Subcutaneous adipose tissue (tissue), 4 donors: ENCODE results near the gene SP4. TPM values are rescaled to one million over a fixed set of nuclear protein-coding genes. Genes with fewer than 3 reads are reported as not detected.

Experiments used
- total RNA-seq, 4 donors: library from RNA; depleted of rRNA; stranded (reverse); fragments of >200 nt; gene quantifications; one replicate each; pipeline ENCODE4 v1.1.0, GENCODE V29; 2016
- TF ChIP-seq, protein P1 (sequence below): fragments of 450-650 bp; IDR thresholded peaks from one replicate; pipeline ENCODE4 v1.5.1; 2016; ENCODE audit warnings: low read depth, mild to moderate bottlenecking, control low read depth, antibody characterized with exemption, moderate library complexity

Gene SP4
- total RNA-seq, 4 donors from 2014 or later: 7.3 to 14.6 (median 9.2) TPM

DNA sequence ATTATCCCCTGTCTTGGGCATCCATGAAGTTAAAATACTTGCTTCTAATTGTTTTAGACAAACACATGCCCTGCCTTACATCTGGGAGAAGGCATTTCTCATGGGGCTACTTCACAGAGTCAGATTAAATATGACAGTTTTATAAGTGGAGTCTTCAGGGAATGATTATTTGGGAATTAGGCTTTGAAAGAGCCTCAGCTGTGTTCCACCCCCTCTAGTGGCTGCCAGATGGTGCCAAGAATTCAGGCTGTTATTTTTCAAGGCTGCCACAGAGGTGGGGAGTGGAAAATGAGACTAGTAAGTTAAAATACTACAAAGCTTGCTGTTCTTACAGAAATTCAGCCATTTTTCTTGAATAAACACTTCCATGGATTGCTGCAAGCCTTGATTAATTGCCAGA lies 69.2 kb downstream of the SP4 start:
- TF ChIP-seq, protein P1, sequence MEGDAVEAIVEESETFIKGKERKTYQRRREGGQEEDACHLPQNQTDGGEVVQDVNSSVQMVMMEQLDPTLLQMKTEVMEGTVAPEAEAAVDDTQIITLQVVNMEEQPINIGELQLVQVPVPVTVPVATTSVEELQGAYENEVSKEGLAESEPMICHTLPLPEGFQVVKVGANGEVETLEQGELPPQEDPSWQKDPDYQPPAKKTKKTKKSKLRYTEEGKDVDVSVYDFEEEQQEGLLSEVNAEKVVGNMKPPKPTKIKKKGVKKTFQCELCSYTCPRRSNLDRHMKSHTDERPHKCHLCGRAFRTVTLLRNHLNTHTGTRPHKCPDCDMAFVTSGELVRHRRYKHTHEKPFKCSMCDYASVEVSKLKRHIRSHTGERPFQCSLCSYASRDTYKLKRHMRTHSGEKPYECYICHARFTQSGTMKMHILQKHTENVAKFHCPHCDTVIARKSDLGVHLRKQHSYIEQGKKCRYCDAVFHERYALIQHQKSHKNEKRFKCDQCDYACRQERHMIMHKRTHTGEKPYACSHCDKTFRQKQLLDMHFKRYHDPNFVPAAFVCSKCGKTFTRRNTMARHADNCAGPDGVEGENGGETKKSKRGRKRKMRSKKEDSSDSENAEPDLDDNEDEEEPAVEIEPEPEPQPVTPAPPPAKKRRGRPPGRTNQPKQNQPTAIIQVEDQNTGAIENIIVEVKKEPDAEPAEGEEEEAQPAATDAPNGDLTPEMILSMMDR: no peak

DNA sequence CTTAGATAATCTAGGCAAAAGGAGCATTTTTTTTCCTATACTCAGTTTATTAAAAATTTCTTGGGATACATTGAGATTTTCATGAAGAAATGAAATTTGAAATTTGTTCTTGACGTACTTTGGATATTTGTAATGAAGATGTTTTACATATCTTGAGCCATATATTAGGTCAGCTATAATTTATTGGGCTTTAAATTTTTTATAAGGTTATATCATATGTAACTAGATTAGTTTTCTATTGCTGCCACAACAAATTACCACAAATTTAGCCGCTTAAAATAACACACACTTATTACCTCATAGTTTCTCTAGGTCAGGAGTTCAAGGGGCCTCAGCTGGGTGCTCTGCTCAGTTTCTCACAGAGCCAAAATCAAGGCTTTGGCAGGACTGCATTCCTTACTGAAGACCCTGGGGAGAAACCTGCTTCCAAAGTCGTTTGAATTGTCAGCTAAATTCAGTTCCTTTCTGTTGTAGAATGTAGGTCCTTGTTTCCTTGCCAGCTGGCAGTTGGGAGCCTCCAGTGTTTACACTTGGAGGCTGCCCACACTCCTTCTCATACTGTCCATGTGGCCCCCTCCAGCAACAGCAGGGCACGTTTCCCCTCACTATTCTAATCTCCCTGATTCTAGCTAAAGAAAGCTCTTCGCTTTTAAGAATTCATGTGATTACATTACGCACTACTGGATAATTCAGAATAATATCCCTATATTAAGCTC lies 72.4 kb downstream of the SP4 start:
- TF ChIP-seq, protein P1: no peak

DNA sequence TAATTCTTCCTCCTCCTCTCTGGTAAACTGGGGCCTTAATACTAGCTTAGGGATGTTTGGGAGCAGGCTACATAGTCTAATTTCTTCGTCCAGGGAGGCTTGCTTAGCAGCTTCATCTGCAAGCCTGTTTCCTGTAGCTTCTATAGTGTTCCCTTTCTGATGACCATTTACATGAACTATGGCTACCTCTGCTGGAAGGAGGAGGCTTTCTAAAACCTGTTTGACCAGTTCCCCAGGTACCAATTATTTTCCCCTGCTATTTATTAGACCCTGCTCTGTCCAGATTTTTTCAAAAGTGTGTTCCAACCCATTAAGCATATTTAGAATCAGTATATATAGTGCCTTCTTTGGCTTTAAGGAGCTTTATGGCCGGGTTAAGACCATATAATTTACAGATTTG lies 76.1 kb downstream of the SP4 start:
- TF ChIP-seq, protein P1: no peak

DNA sequence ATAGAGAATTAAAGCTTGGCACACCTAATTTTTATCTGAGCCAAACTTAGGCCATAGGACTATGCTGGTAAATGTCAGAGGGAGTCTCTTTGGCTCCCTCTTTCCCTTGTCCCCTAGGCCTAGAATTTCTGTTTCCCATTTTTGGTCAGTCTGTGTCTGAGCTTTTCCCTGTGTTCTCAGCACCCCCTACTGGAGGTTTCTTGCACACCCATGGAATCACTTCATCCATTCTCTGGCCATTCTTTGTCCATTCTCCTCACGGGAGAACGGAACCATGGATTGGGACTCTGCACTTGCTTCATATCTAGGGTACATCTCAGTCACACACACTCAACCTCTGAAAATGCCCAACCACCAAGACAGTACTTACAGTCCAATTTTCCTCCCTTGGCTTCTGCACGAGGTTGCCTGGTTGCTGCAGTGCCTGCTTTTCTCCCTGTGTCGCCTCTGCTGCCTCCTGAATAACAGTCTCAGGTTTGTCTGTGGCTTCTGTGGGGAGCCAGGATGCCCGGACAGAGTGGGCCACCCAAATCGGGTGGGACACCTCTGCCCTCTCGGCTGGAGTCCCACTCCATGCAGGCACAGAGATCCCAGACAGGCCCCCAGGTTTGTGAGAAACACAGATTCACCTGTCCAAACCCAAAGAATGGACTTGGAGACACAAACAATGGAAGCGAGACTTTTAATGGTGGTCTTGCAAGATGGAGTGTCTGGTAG lies 79.9 kb downstream of the SP4 start:
- TF ChIP-seq, protein P1: no peak

DNA sequence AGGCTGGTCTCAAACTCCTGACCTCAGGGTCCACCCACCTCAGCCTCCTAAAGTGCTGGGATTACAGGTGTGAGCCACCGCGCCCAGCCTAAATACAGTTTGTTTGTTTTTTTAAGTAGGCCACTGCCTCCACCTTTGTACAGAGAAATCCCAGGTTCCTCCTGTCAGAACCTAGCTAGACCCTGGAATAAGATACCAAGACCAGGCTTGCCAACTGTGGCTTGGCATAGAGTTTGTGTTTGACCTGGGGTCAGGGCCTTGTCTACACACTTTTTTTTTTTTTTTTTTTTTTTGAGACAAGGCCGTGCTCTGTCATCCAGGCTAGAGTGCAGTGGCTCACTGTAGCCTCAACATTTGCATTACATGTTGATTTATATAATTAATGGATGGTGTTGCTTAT lies 80.7 kb downstream of the SP4 start:
- TF ChIP-seq, protein P1: no peak

DNA sequence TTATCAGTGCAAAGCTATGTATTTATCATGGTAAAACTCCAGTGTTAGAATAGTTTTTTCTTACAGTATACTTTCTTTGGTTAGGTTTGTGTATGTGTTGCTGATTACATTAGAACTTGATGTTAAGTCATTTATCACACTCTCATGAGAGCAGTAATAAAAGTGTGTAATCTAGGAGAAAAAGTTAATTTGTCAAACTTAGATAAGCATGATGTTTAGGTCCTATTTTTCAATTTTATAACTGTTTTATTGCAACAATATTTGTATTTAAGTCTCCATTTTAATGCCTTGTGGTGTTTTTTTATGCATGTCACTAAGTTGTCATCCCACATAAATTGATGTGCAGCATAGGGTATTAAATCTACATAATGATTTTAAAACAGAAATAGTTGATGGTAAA lies 86.2 kb downstream of the SP4 start:
- TF ChIP-seq, protein P1: no peak

DNA sequence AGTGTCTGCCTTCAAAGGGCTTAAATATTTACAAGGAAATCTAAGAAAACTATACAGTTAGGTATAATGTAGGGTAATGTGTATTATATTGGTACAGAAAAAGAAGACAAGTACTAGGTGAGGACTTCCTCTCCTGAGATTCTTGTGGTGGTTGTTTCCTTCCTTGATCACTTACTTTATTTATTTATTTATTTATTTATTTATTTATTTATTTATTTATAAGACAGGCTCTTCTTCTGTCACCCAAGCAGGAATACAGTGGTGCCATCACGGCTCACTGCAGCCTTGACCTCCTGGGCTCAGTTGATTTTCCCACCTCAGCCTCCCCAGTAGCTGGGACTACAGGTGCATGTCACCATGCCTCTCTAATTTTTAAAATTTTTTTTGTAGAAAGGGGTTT lies 96.8 kb downstream of the SP4 start:
- TF ChIP-seq, protein P1: no peak
